ENCODE data around the gene IDH3B. TPM values are rescaled to one million over a fixed set of nuclear protein-coding genes. Genes with fewer than 3 reads are reported as not detected.

The IDH3B gene
- total and polyA plus RNA-seq, 9 of the 15 experiments (the other 6 are each of a cell fraction or from before 2014, with no cell fraction given), result 91.7 to 224 (median 155) TPM

GRCh38 chr20:2697768-2698167 lies 33.8 kb upstream of the IDH3B start:
- ChIA-PET POLR2A (no interaction called here), CTCF (ENCODE audit: low intra/inter-chr PET ratio) (no interaction called here)
- no peaks in the 10 kb centered on the region for H3K79me2 ChIP-seq (ENCODE audit: control insufficient read depth, insufficient read depth, low read length)
- DNase-seq (ENCODE audit: extremely low read depth in 1 of 4, low spot score in 3 of 4), result no peak
- no peak for TF ChIP-seq ZNF121 (CRISPR knock-in tag; conservative IDR thresholded peaks at IDR 0.05)
- TF ChIP-seq ZKSCAN3 (CRISPR knock-in tag; IDR thresholded peaks at IDR 0.05), result no peak
- no peak for TF ChIP-seq HLTF (IDR thresholded peaks at IDR 0.05)
- no peak for TF ChIP-seq HCFC1 (IDR thresholded peaks at IDR 0.05; ENCODE audit: low read depth, low read length)
- no peak for TF ChIP-seq ZNF830 (CRISPR knock-in tag; IDR thresholded peaks at IDR 0.05)
- TF ChIP-seq ZNF277 (CRISPR knock-in tag; IDR thresholded peaks at IDR 0.05; ENCODE audit: borderline replicate concordance), result no peak
- no peak for TF ChIP-seq SMARCA4 (IDR thresholded peaks at IDR 0.05)
- TF ChIP-seq BRCA1 (IDR thresholded peaks at IDR 0.05), result no peak
- no peak for TF ChIP-seq BRCA1 (CRISPR knock-in tag; IDR thresholded peaks at IDR 0.05)
- TF ChIP-seq ATF1 (CRISPR knock-in tag; IDR thresholded peaks at IDR 0.05), result no peak
- no peak for TF ChIP-seq ATF1 (tag; IDR thresholded peaks at IDR 0.05)
- TF ChIP-seq ZBTB1 (CRISPR knock-in tag; IDR thresholded peaks at IDR 0.05; ENCODE audit: borderline replicate concordance, low read depth), result no peak
- no peak for TF ChIP-seq ZNF384 (IDR thresholded peaks at IDR 0.05; ENCODE audit: low read depth, low read length)
- no peak for TF ChIP-seq CBX5 (IDR thresholded peaks at IDR 0.05; ENCODE audit: borderline replicate concordance, low read depth)
- no peak for TF ChIP-seq YBX1 (IDR thresholded peaks at IDR 0.05)
- TF ChIP-seq, protein P1, sequence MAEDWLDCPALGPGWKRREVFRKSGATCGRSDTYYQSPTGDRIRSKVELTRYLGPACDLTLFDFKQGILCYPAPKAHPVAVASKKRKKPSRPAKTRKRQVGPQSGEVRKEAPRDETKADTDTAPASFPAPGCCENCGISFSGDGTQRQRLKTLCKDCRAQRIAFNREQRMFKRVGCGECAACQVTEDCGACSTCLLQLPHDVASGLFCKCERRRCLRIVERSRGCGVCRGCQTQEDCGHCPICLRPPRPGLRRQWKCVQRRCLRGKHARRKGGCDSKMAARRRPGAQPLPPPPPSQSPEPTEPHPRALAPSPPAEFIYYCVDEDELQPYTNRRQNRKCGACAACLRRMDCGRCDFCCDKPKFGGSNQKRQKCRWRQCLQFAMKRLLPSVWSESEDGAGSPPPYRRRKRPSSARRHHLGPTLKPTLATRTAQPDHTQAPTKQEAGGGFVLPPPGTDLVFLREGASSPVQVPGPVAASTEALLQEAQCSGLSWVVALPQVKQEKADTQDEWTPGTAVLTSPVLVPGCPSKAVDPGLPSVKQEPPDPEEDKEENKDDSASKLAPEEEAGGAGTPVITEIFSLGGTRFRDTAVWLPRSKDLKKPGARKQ (CRISPR knock-in tag; IDR thresholded peaks at IDR 0.05), result no peak
- no peaks in the 10 kb centered on the region for H3K9me3 ChIP-seq (replicated peaks; ENCODE audit: control insufficient read depth, insufficient read depth, low read depth, low read length)
- 0% methylated on average over 3 of the region's 3 CpGs for WGBS (ENCODE audit: insufficient coverage, low coverage, missing lambda C conversion rate)
- H3K27ac ChIP-seq (ENCODE audit: extremely low read depth, low read depth, low read length), result no peak overlapping the region
- peaks cover 0 to 13% of the 10 kb centered on the region in 2 experiments; a peak in 2 of 5 replicates for H3K4me1 ChIP-seq (replicated peaks in 1 of 2; ENCODE audit: control insufficient read depth in 2 of 2, insufficient read depth in 2 of 2, low read length in 2 of 2)
- intact Hi-C loops (cut with micrococcal nuclease), result no loop called here
- H3K27me3 ChIP-seq (ENCODE audit: control insufficient read depth in 2 of 2, insufficient read depth in 2 of 2, low read length in 2 of 2), result peaks cover 6 to 66% of the 10 kb centered on the region in 2 experiments; a peak in 4 of 5 replicates
- H4K20me1 ChIP-seq (replicated peaks; ENCODE audit: control insufficient read depth, insufficient read depth, low read length), result no peaks in the 10 kb centered on the region; the same call in 1 of the 2 replicates
- H3K9ac ChIP-seq (ENCODE audit: insufficient read depth in 1 of 2, low read depth in 2 of 2, low read length in 2 of 2), result no peak overlapping the region
- in situ Hi-C loops (cut with MboI), result no loop called here
- H3K4me2 ChIP-seq (ENCODE audit: insufficient read depth, low read length), result no peak overlapping the region
- H3K9me1 ChIP-seq (ENCODE audit: control insufficient read depth, insufficient read depth, low read length), result no peaks in the 10 kb centered on the region
- no TSS peak for BruUV-seq (replicated peaks)
- no peak overlapping the region for H3K4me3 ChIP-seq
- no peak overlapping the region for H2AFZ ChIP-seq (ENCODE audit: low read depth, low read length)
- no peak for FAIRE-seq
- ATAC-seq, result no peak
- no peaks in the 10 kb centered on the region for H3K36me3 ChIP-seq (ENCODE audit: control insufficient read depth, insufficient read depth, low read length)

Measured in K562 (cell line).